Chondrocyte (in vitro differentiated cells): ENCODE results near the gene PTPRN2. TPM values are rescaled to one million over a fixed set of nuclear protein-coding genes. Genes with fewer than 3 reads are reported as not detected.

Source experiments
- DNase-seq: peaks from one replicate; pipeline ENCODE4 v3.0.0; 2021; ENCODE audit warnings: mixed read lengths, low spot score
- H3K27ac Mint-ChIP-seq: one replicate; pipeline ENCODE4 v1.8.0; 2021; ENCODE audit warnings: mild to moderate bottlenecking, moderate library complexity, mixed read lengths; ENCODE audit not compliant: unreplicated experiment
- H3K27me3 Mint-ChIP-seq: 2 replicates; pipeline ENCODE4 v1.8.0; 2021; ENCODE audit warnings: low read depth, mixed read lengths
- H3K36me3 Mint-ChIP-seq: 2 replicates; pipeline ENCODE4 v1.8.0; 2021; ENCODE audit warnings: low read depth, mixed read lengths
- H3K4me1 Mint-ChIP-seq: 2 replicates; pipeline ENCODE4 v1.8.0; 2021; ENCODE audit warnings: low read depth, mild to moderate bottlenecking, mixed read lengths
- H3K4me3 Mint-ChIP-seq: one replicate; pipeline ENCODE4 v1.8.0; 2021; ENCODE audit warnings: mild to moderate bottlenecking, moderate library complexity, mixed read lengths; ENCODE audit not compliant: unreplicated experiment
- H3K9me3 Mint-ChIP-seq: 2 replicates; pipeline ENCODE4 v1.8.0; 2021; ENCODE audit warnings: low read depth, mixed read lengths
- CTCF ChIP-seq: fragments of 200-600 bp; sonication (generic); IDR thresholded peaks from 2 replicates; pipeline ENCODE4 v1.5.0; 2021; ENCODE audit warnings: antibody characterized with exemption, mild to moderate bottlenecking, moderate library complexity
- total RNA-seq: library from RNA; stranded (reverse); gene quantifications from 3 replicates; pipeline ENCODE4 v1.2.1, GENCODE V29; 2021

PTPRN2 gene
- total RNA-seq, 1 donor from 2014 or later, result 0.30 TPM

GRCh38 chr7:158570449-158571170 lies 17.0 kb downstream of the PTPRN2 start:
- no peak for TF ChIP-seq CTCF
- no peaks in the 10 kb centered on the region for H3K9me3 Mint-ChIP-seq
- no peaks in the 10 kb centered on the region for H3K36me3 Mint-ChIP-seq
- H3K27ac Mint-ChIP-seq, result no peak overlapping the region
- DNase-seq, result peak; percentile 78
- no peaks in the 10 kb centered on the region for H3K4me1 Mint-ChIP-seq
- peaks cover 8% of the 10 kb centered on the region for H3K27me3 Mint-ChIP-seq
- no peak overlapping the region for H3K4me3 Mint-ChIP-seq

GRCh38 chr7:158569858-158570323 lies 17.7 kb downstream of the PTPRN2 start:
- peaks cover 8% of the 10 kb centered on the region for H3K27me3 Mint-ChIP-seq
- H3K4me1 Mint-ChIP-seq, result no peaks in the 10 kb centered on the region
- TF ChIP-seq CTCF, result no peak
- no peaks in the 10 kb centered on the region for H3K9me3 Mint-ChIP-seq
- no peak overlapping the region for H3K27ac Mint-ChIP-seq
- peak; percentile 68 for DNase-seq
- no peak overlapping the region for H3K4me3 Mint-ChIP-seq
- H3K36me3 Mint-ChIP-seq, result no peaks in the 10 kb centered on the region

GRCh38 chr7:158568974-158569857 lies 18.4 kb downstream of the PTPRN2 start:
- peak; percentile 83 for DNase-seq
- no peaks in the 10 kb centered on the region for H3K9me3 Mint-ChIP-seq
- H3K4me1 Mint-ChIP-seq, result no peaks in the 10 kb centered on the region
- H3K36me3 Mint-ChIP-seq, result no peaks in the 10 kb centered on the region
- TF ChIP-seq CTCF, result no peak
- H3K4me3 Mint-ChIP-seq, result no peak overlapping the region
- H3K27ac Mint-ChIP-seq, result no peak overlapping the region
- H3K27me3 Mint-ChIP-seq, result peaks cover 8% of the 10 kb centered on the region

- Mint-ChIP-seq H3K4me3 (no peak overlapping the region), H3K27me3 (peaks cover 4% of the 10 kb centered on the region), H3K4me1 (no peaks in the 10 kb centered on the region), H3K27ac (no peak overlapping the region), H3K36me3 (no peaks in the 10 kb centered on the region), H3K9me3 (no peaks in the 10 kb centered on the region)
- TF ChIP-seq CTCF, result no peak
- peak; percentile 36 for DNase-seq
These were observed 20.4 kb downstream of the PTPRN2 start for GRCh38 chr7:158567153-158567603.

GRCh38 chr7:158564663-158565035 lies 23.0 kb downstream of the PTPRN2 start:
- H3K27ac Mint-ChIP-seq, result no peak overlapping the region
- no peak for TF ChIP-seq CTCF
- peak; percentile 33 for DNase-seq
- H3K27me3 Mint-ChIP-seq, result peaks cover 2% of the 10 kb centered on the region
- H3K4me1 Mint-ChIP-seq, result no peaks in the 10 kb centered on the region
- H3K4me3 Mint-ChIP-seq, result no peak overlapping the region
- H3K36me3 Mint-ChIP-seq, result no peaks in the 10 kb centered on the region
- H3K9me3 Mint-ChIP-seq, result no peaks in the 10 kb centered on the region
